LNCaP clone FGC (cell line): ENCODE data around the gene MAPT.

Experiments used
- DNase-seq: peaks from one replicate; pipeline ENCODE4 v3.0.0-alpha.2; 2011; ENCODE audit warnings: low read depth
- H3K4me3 ChIP-seq: 2 replicates; pipeline ENCODE4 v1.5.1; 2011; ENCODE audit warnings: mild to moderate bottlenecking, low read depth, low read length, control low read depth
- CTCF ChIP-seq: IDR thresholded peaks from 2 replicates; pipeline ENCODE4 v1.5.1; 2012; ENCODE audit warnings: mild to moderate bottlenecking; ENCODE audit not compliant: control insufficient read depth, insufficient read depth; ENCODE audit errors: extremely low read depth

The MAPT gene

GRCh38 chr17:46036491-46036890, 142.1 kb downstream of the MAPT start:
- DNase-seq, result no peak
- no peak for TF ChIP-seq CTCF

GRCh38 chr17:46037722-46038255, 143.4 kb downstream of the MAPT start:
- DNase-seq, result no peak
- no peak for TF ChIP-seq CTCF
- no peak overlapping the region for H3K4me3 ChIP-seq

More at GRCh38 chr17:46036491-46036890, 142.1 kb downstream of the MAPT start:
- H3K4me3 ChIP-seq, result no peak overlapping the region

- TF ChIP-seq CTCF, result no peak
- H3K4me3 ChIP-seq, result no peak overlapping the region
- DNase-seq, result no peak
These were observed 144.1 kb downstream of the MAPT start for GRCh38 chr17:46038414-46038813.

GRCh38 chr17:46038937-46039336, 144.6 kb downstream of the MAPT start:
- no peak for DNase-seq
- no peak for TF ChIP-seq CTCF
- no peak overlapping the region for H3K4me3 ChIP-seq

GRCh38 chr17:46039592-46040186, 145.3 kb downstream of the MAPT start:
- peak; percentile 17 for DNase-seq
- no peak for TF ChIP-seq CTCF

GRCh38 chr17:46042246-46042645, 147.9 kb downstream of the MAPT start:
- DNase-seq, result no peak
- TF ChIP-seq CTCF, result no peak
- H3K4me3 ChIP-seq, result no peak overlapping the region

More at GRCh38 chr17:46039592-46040186, 145.3 kb downstream of the MAPT start:
- H3K4me3 ChIP-seq, result no peak overlapping the region

GRCh38 chr17:46042925-46043324, 148.6 kb downstream of the MAPT start:
- no peak overlapping the region for H3K4me3 ChIP-seq
- TF ChIP-seq CTCF, result no peak
- no peak for DNase-seq
